ENCODE data around the gene KMT5C.

The KMT5C gene

DNA sequence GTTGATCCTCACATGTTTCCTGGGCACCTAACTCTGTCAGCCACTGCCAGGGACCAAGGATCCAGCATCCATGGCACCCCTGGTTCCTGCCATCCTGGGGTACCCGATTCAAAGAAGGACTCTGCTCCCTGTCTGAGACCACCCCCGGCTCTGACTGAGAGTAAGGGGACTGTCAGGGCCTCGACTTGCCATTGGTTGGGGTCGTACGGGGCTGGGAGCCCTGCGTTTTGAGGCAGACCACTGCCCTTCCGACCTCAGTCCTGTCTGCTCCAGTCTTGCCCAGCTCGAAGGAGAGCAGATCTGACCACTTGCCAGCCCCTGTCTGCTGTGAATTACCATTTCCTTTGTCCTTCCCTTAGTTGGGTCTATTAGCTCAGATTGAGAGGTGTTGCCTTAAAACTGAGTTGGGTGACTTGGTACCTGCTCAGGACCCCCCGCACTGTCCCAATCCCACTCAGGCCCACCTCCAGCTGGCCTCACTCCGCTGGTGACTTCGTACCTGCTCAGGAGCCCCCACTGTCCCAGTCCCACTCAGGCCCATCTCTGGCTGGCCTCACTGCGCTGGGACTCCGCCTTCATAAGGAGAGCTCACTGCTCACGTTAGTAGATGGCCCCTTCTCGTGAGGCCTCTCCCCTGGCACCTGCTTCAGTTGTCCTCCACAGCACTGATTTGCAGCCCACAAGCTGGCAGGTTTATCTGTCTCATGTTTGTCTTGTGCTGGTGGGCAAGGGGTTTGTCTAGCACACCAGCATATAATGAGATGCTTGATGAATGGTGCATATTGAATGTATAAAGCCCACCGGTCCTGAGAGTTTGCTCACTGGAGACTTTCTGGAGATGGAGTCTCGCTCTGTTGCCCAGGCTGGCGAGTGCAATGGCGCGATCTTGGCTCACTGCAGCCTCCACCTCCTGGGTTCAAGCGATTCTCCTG lies 50.0 kb downstream of the KMT5C start:
- DNase-seq, result no peak

DNA sequence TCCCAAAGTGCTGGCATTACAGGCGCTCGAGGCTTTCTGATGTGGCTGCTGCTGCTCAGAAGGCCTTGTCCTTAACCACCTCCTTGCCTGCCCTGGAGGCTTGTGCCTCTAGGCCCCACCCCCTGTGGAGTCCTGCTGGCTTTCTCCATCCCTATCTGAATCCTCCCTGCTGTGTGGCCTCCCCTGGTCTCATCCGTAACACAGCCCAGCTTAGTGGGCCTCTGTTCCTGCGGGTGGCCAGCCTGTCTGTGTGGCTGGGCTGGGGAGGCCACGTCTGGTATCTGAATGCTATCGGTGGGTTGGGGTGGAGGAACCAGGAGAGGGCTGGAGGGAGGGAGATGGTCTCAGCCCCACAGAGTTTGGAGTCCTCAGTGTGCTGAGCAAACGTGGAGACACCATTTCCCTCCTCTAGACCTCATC lies 50.8 kb downstream of the KMT5C start:
- DNase-seq, result no peak

DNA sequence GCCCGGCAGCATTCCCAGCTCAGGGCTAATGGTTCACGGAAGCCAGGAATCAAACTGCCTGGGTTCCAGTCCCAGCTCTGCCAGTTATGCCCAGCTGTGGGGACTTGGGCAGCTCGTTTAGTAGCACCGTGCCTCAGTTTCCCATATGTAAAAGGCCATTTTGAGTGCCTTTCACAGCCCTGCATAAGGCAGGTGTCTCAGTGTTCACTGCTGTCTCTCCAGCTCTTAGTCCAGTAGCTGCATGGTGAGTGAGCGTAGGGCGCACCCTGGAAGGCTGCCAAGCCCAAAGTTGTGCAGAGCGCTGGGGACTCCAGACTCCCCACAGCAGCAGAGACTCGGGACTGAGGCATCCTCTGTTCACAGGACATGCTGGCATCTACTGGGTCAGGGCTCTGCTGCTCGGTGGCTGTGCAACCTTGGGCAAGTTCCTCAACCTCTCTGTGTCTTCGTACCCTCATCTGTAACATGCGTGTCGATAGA lies 51.6 kb downstream of the KMT5C start:
- no peak for DNase-seq

DNA sequence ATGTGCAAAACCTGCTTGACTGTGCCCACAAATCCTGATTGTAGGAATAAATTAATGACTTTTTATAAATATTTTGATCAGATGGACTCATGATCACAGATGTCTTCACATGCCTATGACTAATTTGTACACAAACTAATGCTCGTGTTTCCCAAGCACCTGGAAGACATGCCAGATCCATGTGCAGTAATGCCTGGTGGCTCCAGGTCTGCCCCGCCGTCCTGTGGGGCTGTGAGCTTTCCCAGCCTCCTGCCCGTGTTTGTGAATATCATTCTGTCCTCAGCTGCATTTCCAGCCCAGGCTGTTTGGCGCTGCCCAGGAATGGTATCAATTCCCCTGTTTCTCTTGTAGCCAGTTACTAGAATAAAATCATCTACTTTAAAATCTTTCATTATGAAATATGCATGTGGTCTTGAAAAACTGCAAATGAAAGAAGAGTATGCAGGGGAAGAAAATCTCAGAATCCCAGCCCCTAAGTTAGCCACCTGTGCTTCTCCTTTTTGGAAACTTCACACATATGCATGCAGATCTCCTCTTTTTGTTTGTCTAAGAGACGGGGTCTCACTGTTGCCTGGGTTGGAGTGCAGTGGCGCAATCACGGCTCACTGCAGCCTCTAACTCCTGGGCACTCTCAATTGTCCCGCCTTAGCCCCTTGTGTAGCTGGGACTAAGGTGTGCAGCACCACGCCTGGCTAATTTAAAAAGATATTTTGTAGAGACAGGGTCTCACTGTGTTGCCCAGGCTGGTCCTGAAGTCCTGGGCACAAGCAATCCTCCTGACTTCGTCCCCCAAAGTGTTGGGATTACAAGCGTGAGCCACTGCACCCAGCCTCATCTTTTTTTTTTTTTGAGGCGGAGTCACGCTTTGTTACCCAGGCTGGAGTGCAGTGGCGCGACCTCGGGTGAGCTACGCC lies 52.3 kb downstream of the KMT5C start:
- no peak for DNase-seq

DNA sequence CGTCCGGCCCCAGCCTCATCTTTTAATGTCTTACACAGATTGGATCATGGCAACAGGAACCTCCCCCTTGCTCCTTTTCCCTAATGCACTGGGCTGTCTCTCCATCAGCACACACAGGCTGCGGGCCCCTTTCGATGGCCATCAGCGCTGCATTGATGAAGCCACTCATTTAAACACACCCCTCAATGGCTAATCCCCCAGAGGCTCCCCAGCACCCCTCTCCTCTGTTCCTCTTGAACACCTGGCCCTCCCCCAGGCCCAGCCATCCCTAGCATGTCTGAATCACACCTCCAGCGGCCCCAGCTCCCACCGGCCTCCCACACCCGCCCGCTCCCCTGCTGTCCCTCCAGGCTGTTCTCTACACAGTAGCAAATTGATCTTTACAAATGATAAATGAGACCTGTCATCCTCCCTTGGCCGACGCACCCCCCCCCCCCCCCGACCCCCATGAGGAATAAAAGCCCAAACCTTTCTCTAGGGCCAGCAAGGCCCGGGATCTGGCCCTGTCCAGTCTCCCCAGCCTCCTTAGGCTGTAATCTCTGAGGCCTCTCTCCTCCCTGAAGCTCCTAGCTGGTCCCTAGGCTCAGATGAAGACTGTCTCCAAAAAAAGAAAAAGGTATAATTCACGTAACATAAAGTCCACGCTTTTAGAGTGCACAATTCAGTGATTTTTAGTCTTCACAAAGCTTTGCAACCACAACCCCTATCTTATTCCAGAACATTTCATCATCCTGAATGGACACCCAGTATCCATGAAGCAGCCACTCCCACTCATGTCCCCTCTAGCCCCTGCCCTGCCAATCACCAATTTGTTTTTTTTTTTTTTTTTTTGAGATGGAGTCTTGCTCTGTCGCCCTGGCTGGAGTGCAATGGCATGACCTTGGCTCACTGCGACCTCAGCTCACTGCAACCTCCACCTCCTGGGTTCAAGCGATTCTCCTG lies 53.4 kb downstream of the KMT5C start:
- DNase-seq, result no peak
